SK-N-MC (cell line): ENCODE data around the gene KLHL29.

Experiments used
- EZH2 ChIP-seq: fragments of 200-600 bp; sonication (generic); IDR thresholded peaks from one replicate; pipeline ENCODE4 v1.6.1; 2017; ENCODE audit warnings: antibody characterized with exemption
- POLR2AphosphoS5 ChIP-seq: IDR thresholded peaks from 2 replicates; pipeline ENCODE4 v1.6.1; 2012; ENCODE audit warnings: mild to moderate bottlenecking, low read depth, low read length, borderline replicate concordance

DNA sequence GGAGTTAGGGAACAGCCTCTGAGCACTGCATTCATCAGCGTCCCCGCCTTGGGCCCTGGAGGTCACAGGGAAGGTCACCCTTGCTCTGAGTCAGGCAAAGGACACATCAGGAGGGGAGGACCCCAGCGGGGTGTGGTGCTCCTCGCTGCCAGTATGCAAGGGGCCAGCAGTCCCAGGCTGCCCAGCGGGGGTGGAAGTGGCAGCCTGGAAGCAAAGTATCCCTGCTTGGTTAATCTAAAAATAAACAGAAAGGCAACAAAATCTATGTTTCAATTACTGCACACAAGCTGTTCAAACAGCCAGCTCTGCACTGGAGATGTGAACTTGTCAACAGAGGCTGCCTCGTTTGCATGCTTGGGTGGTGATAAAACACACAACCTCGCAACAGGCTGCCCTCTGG, 164.1 kb downstream of the KLHL29 start:
- no peak for TF ChIP-seq POLR2AphosphoS5
- TF ChIP-seq EZH2 = no peak
